Occipital lobe (tissue), 2 donors: Measurements from ENCODE around the gene HDAC4. TPM values are rescaled to one million over a fixed set of nuclear protein-coding genes. Genes with fewer than 3 reads are reported as not detected.

Experiments used
- DNase-seq: peaks from one replicate; lab custom pipeline; 2025; lab: John Stamatoyannopoulos, UW
- total RNA-seq: library from RNA; depleted of rRNA; stranded (reverse); fragments of >200 nt; gene quantifications from one replicate; pipeline ENCODE4 v1.2.3, GENCODE V29; 2014

HDAC4 gene
- total RNA-seq, 1 donor from 2014 or later: 30.9 TPM

GRCh38 chr2:239354132-239354790 lies 46.6 kb downstream of the HDAC4 start:
- DNase-seq: no peak

GRCh38 chr2:239353692-239354091 lies 47.1 kb downstream of the HDAC4 start:
- DNase-seq: no peak

GRCh38 chr2:239351687-239352086 lies 49.1 kb downstream of the HDAC4 start:
- DNase-seq: no peak

- DNase-seq: no peak
Measured at GRCh38 chr2:239349453-239350135, 51.2 kb downstream of the HDAC4 start.

- no peak for DNase-seq
Measured at GRCh38 chr2:239348563-239349452, 52.0 kb downstream of the HDAC4 start.

- DNase-seq: no peak
Measured at GRCh38 chr2:239346676-239347075, 54.1 kb downstream of the HDAC4 start.

GRCh38 chr2:239345251-239345650 lies 55.6 kb downstream of the HDAC4 start:
- DNase-seq: no peak

- no peak for DNase-seq
Measured at GRCh38 chr2:239344857-239345216, 56.0 kb downstream of the HDAC4 start.

- no peak for DNase-seq
Measured at GRCh38 chr2:239343946-239344856, 56.6 kb downstream of the HDAC4 start.

GRCh38 chr2:239343460-239343859 lies 57.4 kb downstream of the HDAC4 start:
- DNase-seq: no peak

- DNase-seq: no peak
Measured at GRCh38 chr2:239341840-239342239, 59.0 kb downstream of the HDAC4 start.

GRCh38 chr2:239341146-239341732 lies 59.6 kb downstream of the HDAC4 start:
- no peak for DNase-seq

- no peak for DNase-seq
Measured at GRCh38 chr2:239339726-239340601, 60.9 kb downstream of the HDAC4 start.

- no peak for DNase-seq
Measured at GRCh38 chr2:239339241-239339640, 61.6 kb downstream of the HDAC4 start.

- DNase-seq: no peak
Measured at GRCh38 chr2:239337877-239338484, 62.8 kb downstream of the HDAC4 start.

- no peak for DNase-seq
Measured at GRCh38 chr2:239337122-239337876, 63.5 kb downstream of the HDAC4 start.

- no peak for DNase-seq
Measured at GRCh38 chr2:239331560-239331959, 69.3 kb downstream of the HDAC4 start.

GRCh38 chr2:239330836-239331235 lies 70.0 kb downstream of the HDAC4 start:
- no peak for DNase-seq
